Esophagus squamous epithelium (tissue), 4 donors: ENCODE data around the gene LDLR.

ENCODE experiments used
- POLR2A ChIP-seq, 4 donors: fragments of 450-650 bp; IDR thresholded peaks; one replicate each; pipeline ENCODE4 v1.6.1; 2017; ENCODE audit warnings: antibody characterized with exemption in 4 of 4, mild to moderate bottlenecking in 4 of 4, moderate library complexity in 3 of 4
- TF ChIP-seq, protein P1 (sequence below), 6 experiments: fragments of 450-650 bp in 4 of 6; fragments of 200-600 bp in 2 of 6; sonication (generic) in 2 of 6; IDR thresholded peaks; one replicate each; pipeline ENCODE4 v1.5.1; 2016 to 2019; ENCODE audit warnings: antibody characterized with exemption in 6 of 6, mild to moderate bottlenecking in 4 of 6, moderate library complexity in 4 of 6

GRCh38 chr19:11127905-11128304 is 38.6 kb downstream of the LDLR start:
- TF ChIP-seq, protein P1, sequence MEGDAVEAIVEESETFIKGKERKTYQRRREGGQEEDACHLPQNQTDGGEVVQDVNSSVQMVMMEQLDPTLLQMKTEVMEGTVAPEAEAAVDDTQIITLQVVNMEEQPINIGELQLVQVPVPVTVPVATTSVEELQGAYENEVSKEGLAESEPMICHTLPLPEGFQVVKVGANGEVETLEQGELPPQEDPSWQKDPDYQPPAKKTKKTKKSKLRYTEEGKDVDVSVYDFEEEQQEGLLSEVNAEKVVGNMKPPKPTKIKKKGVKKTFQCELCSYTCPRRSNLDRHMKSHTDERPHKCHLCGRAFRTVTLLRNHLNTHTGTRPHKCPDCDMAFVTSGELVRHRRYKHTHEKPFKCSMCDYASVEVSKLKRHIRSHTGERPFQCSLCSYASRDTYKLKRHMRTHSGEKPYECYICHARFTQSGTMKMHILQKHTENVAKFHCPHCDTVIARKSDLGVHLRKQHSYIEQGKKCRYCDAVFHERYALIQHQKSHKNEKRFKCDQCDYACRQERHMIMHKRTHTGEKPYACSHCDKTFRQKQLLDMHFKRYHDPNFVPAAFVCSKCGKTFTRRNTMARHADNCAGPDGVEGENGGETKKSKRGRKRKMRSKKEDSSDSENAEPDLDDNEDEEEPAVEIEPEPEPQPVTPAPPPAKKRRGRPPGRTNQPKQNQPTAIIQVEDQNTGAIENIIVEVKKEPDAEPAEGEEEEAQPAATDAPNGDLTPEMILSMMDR (IDR thresholded peaks at IDR 0.05): no peak
- no peak for TF ChIP-seq POLR2A (IDR thresholded peaks at IDR 0.05)
